H7 (cell line): ENCODE measurements around the gene MRTFB. TPM values are rescaled to one million over a fixed set of nuclear protein-coding genes. Genes with fewer than 3 reads are reported as not detected.

ENCODE experiments used
- DNase-seq: peaks from one replicate; pipeline ENCODE4 v3.0.0; 2012
- H3K27me3 ChIP-seq: 2 replicates; pipeline ENCODE4 v1.6.0; 2011; ENCODE audit warnings: mild to moderate bottlenecking, low read length; ENCODE audit not compliant: control insufficient read depth, insufficient read depth
- H3K36me3 ChIP-seq: replicated peaks from 2 replicates; pipeline ENCODE4 v1.5.1; 2011; ENCODE audit warnings: low read length; ENCODE audit not compliant: control insufficient read depth, insufficient read depth
- H3K4me3 ChIP-seq: 2 replicates; pipeline ENCODE4 v1.5.1; 2011; ENCODE audit warnings: low read depth, mild to moderate bottlenecking, control low read depth, low read length, moderate library complexity; ENCODE audit not compliant: insufficient read depth
- total RNA-seq: library from RNA; depleted of rRNA; stranded (reverse); fragments of >200 nt; shearing (Covaris generic); gene quantifications from 2 replicates; pipeline ENCODE4 v1.2.3, GENCODE V29; 2014

Gene MRTFB
- total RNA-seq, 1 experiment from 2014 or later, result 4.5 TPM

DNA sequence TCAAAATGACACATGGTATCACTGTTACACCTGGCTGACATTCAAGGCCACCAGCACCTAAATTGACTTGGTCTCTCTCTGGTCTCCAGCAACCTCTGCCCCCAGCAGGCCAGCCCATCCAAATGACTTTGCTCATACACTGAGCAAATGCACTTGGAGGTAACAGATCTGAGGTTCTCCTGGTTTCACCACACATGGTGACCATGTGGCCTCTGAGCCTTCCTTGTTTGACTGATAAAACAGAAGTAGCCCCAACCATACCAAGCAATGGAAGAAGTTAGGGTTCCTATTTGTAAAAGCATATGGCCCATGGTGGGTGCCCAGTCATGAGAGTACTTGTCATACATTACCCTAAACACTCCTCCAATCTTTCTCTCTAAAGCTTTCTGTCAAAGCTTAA, 181.7 kb downstream of the MRTFB start:
- Histone ChIP-seq H3K36me3 (peaks cover 19% of the 10 kb centered on the region), H3K4me3 (no peak overlapping the region), H3K27me3 (no peaks in the 10 kb centered on the region)
- no peak for DNase-seq

DNA sequence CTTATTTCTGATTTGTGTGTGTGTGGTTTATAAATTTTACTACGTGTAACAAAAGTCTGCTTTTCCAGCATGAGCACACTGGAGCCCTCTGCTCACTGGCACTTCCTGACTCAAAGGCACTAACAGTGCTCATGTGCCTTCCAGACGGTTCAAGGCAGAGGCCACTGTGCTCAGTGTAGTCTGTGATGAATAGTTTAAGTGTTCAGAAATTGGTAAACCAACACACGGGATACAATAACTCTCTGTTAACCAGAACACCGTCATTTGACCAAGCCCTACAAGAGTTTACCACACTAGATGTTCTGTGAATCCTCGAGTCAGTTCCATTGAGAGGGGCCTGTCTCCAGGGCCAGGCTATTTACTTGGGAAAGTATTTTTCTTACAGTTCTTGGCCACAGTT, 191.9 kb downstream of the MRTFB start:
- peaks cover 10% of the 10 kb centered on the region for H3K36me3 ChIP-seq
- no peak for DNase-seq
- no peak overlapping the region for H3K4me3 ChIP-seq
- H3K27me3 ChIP-seq, result no peaks in the 10 kb centered on the region

DNA sequence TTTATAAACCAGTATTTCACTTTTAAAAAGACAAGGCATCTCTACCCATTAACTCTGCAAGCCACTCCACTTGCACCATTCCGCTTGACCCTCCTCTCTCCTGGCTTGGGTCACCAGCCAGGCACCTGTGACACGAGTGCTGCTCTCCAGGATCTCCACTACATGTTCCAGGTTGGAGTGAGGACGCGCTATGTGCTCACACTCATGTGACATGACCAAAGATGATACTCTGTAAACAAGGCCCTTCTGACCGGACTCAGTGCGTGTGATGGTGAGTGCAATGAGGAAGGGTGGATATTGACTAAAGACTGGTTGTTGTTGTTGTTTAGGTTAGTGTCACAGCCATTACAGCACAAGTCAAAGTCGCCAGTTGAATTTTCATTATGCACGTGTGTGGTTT, 192.7 kb downstream of the MRTFB start:
- Histone ChIP-seq H3K27me3 (no peaks in the 10 kb centered on the region), H3K36me3 (peaks cover 10% of the 10 kb centered on the region), H3K4me3 (no peak overlapping the region)
- no peak for DNase-seq

DNA sequence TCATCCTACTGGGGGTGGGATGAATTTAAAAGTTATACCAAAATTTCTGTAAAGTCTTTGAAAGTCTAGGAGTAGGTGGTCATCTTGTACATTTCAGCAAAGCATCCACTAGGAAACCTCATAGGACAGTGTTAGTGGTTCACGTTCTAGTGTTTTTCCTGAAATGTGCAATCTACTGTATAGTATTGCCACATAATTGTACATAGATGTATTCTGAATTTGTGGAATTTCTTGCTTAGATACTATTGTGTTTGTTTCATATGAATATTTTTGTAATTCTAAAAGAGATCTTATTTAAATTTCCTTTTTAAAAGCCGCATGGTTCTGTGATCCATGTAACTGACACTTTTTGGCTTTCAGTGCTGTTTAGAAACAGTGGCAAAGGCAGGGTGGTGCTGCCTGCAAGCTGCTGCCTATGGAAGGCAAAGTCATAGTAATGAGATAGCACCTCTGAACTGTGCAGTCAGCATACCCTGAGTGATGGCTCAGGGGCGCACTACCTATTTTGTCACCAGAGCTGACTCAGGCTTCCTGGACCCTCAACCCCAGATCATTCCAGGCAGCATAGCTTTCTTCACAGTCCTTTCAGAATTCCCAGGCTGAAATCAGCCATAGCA, 193.3 kb downstream of the MRTFB start:
- H3K4me3 ChIP-seq, result no peak overlapping the region
- no peaks in the 10 kb centered on the region for H3K27me3 ChIP-seq
- no peak for DNase-seq
- H3K36me3 ChIP-seq, result peaks cover 10% of the 10 kb centered on the region

DNA sequence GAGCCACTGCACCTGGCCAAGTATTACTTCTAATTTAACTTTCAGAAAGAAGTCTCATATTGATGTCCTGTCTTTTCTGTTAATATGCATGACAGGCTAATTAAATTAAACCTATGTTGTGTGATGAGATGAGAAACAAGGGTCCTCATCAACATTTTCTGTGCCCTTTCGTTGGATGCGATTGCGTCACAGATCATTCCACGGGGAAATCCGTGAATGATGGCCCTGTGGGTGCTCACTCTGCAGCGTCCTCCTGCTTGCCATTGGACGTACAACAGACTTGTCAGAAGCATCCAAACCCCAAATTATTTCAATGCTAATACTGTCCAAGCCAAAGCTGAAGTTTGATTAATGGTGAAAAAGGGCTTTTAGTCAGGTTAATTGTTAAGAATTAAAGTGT, 197.0 kb downstream of the MRTFB start:
- H3K27me3 ChIP-seq, result no peaks in the 10 kb centered on the region
- no peak overlapping the region for H3K4me3 ChIP-seq
- no peak for DNase-seq
- H3K36me3 ChIP-seq, result peaks cover 5% of the 10 kb centered on the region

DNA sequence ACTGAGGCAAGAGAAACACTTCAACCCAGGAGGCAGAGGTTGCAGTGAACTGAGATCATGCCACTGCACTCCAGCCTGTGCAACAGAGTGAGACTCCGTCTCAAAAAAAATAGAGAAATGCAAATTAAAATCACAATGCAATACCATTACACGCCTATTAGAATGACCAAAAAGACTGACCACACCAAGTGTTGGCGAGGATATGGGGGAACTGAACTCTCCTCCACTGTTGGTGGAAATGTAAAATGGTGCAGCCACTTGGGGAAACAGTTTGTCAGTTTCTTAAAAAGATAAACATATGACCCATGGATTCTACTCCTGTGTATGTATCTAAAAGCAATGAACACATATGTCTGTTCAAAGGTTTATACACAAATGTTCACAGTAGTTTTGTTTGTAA, 204.8 kb downstream of the MRTFB start:
- H3K27me3 ChIP-seq, result no peaks in the 10 kb centered on the region
- H3K4me3 ChIP-seq, result no peak overlapping the region
- DNase-seq, result no peak
- no peaks in the 10 kb centered on the region for H3K36me3 ChIP-seq

DNA sequence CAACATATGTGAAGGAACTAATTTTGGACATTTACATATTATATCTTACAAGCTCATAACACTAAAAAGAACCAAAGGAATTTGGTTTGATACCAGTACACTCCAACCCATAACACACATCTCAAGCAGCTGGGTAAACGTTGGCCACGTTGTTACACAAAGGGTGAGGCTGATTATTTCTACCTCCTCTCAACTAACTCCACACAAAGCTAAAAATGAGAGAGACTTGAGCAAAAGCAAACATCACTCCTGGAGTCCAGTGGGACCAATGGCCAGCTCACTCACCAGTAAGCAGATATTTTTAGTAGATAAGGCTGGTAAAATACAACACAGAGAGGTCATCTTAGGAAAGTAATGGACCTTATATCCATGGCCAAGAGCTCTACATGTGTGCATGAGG, 207.6 kb downstream of the MRTFB start:
- no peaks in the 10 kb centered on the region for H3K27me3 ChIP-seq
- no peak overlapping the region for H3K4me3 ChIP-seq
- no peak for DNase-seq
- H3K36me3 ChIP-seq, result no peaks in the 10 kb centered on the region

DNA sequence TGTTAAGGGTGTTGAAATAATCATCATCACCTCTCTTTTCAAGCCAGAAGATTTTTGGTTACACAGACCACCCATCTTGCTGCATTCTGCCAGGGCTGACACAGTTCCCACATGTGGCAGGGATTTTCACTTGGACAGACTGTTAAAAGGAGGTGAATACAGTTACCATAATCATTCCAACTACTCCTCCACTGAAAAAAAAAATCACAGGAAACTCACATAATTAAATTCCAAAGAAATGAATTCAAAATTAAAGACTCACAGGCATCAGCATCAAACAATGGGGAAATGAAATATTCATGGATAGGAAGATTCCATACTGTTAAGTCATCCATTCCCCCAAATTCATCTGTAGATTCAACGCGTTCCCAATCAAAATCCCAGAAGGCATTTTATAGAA, 209.4 kb downstream of the MRTFB start:
- Histone ChIP-seq H3K36me3 (no peaks in the 10 kb centered on the region), H3K4me3 (no peak overlapping the region), H3K27me3 (no peaks in the 10 kb centered on the region)
- no peak for DNase-seq

DNA sequence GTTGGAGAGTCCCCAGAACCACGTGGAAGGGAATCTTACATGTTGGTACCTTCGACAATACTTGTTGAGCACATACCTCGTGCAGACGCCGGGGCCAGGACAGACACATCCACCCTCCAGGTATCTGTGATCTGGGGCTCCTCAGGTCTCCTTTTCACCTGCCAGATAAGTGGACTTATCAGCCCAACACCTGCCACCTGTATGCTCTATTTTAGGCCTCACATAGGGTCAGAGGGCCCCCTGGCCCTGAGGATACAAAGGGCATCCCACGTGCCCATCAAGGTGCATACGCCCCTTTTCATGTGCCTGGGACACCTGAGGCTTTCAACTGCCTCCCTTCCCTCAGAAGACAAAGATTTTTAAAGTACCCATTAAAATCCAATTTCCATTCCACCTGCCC, 212.7 kb downstream of the MRTFB start:
- DNase-seq, result peak; percentile 59
- H3K36me3 ChIP-seq, result no peaks in the 10 kb centered on the region
- no peaks in the 10 kb centered on the region for H3K27me3 ChIP-seq
- H3K4me3 ChIP-seq, result no peak overlapping the region

DNA sequence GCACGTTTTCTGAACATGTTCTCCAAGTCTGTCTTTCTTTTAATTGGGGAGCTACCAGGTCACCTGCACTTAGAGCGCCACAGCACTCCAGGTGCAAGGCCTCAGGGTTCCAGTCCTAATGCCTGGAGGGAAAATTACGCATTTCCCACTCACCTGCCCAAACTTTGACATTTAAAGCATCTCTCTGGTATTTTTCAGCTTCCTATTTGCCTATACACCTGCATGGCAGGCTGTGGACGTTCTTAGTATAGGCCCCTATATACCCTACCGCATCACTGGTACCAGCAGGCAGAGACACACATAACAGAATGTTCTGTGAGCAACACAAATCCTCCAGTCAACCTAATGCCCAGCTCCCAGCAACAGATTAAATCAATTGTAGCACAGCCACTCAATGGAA, 213.3 kb downstream of the MRTFB start:
- Histone ChIP-seq H3K27me3 (no peaks in the 10 kb centered on the region), H3K4me3 (no peak overlapping the region), H3K36me3 (no peaks in the 10 kb centered on the region)
- peak; percentile 41 for DNase-seq

DNA sequence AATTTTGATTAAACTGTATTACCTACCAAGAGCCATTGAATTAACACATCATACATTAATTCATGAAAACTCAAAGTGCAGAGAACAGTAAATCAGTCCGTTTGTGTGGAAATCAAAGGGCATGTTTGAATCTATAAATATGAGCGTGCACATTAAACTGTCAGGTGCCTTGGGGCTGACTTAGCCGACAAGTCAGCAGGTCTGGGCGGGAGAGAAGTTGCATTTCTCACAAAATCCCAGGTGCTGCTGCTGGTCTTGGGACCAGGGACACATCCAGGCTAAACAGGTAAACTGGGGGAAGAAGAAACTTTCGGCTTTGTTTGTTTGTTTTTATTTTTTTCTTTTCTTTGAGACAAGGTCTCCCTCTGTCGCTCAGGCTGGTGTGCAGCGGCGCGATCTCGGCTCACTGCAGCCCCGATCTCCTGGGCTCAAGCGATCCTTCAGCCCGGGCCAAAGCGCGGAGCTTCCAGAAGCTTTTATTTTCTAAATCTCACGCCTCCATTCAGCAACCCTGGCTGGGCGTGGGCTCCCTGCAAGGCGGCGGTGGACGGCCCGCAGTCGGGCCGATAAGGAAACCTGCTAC, 213.9 kb downstream of the MRTFB start:
- Histone ChIP-seq H3K27me3 (no peaks in the 10 kb centered on the region), H3K36me3 (no peaks in the 10 kb centered on the region), H3K4me3 (peak overlapping the region; percentile 61)
- peak; percentile 61 for DNase-seq

DNA sequence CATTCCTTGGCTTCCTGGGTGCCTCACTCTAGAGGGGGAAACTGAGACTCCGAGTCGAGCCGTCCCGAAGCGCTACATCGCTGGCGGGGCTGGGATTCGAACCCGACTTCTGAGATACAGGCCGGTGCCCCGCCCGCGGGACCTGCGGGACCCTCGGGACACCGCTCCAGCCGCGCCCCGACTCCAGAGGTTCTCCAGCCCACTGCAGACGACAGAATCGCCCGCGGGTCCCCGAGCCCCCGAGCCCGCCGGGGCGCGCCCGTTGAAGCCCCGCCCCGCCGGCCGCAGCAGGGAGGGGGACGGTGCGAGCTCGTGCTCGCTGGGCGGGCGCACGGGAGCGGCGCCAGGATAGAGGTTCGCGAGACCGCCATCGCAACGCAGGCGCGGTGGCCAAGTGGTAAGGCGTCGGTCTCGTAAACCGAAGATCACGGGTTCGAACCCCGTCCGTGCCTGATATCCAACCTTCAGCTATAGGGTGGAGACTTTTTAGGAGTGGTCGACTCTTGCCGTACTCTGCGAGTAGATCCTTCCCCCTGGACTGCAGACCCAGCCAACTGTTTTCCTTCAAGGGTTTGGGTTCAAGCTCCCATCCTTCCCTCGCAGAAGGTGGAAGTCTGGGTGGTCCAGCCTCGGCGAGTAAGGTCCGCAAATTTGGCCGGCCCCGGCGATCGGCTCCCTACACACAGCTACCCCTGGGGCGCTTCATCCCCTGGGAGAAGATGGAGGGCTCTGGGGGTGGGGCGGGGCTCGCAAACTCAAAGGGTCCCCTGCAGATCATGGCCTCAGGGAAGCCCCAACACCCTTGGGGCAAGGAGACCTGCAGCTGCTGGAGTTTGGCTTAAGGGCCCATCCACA, 214.6 kb downstream of the MRTFB start:
- no peaks in the 10 kb centered on the region for H3K36me3 ChIP-seq
- H3K4me3 ChIP-seq, result peak overlapping the region; percentile 62
- peak; percentile 98 for DNase-seq
- no peaks in the 10 kb centered on the region for H3K27me3 ChIP-seq

DNA sequence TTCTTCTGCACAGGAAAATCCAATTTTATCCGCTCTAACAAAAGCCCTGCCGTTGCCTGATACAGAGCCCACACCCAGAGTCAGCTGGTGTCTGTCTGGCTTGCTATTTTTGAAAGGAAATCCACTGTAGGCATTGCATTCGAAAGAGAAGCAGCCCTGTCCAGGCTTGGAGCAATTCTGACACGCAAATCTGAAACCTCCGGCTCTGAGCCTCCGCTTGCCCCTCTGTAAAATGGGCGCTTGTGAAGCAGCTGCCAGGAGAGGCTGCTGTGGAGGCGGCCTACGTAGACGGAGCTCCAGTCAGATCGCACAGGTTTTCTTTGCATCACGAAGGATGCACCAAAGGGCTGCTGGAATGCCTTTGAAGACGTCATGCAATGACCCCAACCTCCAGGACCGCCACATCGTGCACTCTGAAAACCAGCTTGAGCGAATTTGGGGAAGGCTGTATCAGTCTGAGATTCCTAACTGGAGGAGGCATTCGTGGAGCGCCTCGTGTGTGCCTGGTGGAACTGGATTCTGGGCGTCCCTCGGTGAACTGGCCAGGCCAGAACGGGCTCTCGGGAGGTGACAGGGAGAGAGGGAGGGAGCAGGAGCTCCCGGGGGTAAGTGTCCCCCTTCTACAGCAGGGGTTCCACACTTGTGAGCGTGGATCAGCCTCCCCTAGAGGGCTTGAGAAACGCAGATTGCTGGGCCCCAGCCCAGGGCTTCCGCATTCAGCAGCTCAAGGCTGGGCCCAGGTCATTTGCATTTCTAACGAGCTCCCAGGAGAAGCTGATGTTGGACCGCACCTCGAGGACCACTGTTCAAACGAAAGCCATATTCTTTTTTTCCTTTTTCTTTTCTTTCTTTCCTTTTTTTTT, 215.5 kb downstream of the MRTFB start:
- DNase-seq, result peak; percentile 59
- Histone ChIP-seq H3K4me3 (peak overlapping the region; percentile 62), H3K36me3 (no peaks in the 10 kb centered on the region), H3K27me3 (no peaks in the 10 kb centered on the region)

DNA sequence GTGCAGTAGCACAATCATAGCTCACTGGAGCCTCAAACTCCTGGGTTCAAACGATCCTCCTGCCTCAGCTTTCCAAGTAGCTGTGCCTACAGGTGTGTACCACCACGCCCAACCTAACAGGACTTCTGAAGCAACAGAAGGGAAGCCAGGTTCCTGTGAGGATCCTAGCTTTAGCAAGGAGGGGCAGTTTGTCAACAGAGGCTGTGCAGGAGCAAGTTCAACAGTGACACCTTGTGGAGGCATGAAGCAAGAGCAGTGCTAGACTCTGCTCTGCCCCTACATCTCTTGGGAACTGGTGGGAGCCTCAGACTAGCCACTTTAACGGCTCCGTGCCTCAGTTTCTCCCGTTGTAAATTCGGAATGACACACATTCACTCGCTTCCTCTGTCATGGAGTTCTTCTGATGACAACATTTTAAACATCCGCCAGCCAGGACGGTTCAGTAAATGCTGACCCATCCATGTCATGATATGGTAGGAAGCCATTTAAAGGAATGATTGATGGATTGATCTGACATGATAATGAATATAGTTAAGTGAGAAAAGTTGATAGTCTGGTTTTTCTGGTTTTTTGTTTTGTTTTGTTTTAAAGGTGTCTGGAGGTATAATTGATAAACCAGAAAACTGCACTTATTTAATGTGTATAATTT, 218.7 kb downstream of the MRTFB start:
- Histone ChIP-seq H3K36me3 (no peaks in the 10 kb centered on the region), H3K27me3 (no peaks in the 10 kb centered on the region), H3K4me3 (no peak overlapping the region)
- DNase-seq, result peak; percentile 87
